Testis (tissue), 5 donors: ENCODE measurements around the gene PLEKHD1. TPM values are rescaled to one million over a fixed set of nuclear protein-coding genes. Genes with fewer than 3 reads are reported as not detected.
A peak's percentile ranks its signal among the peaks of the same experiment; 100 is the strongest.

ENCODE experiments used
- DNase-seq: peaks from one replicate; pipeline ENCODE4 v3.0.0-alpha.2; 2019
- H3K27ac ChIP-seq, 2 donors: fragments of 200-600 bp; sonication (generic); one replicate each; pipeline ENCODE4 v1.5.1; 2019
- H3K27me3 ChIP-seq: fragments of 200-600 bp; sonication (generic); one replicate; pipeline ENCODE4 v1.5.1; 2019
- H3K36me3 ChIP-seq: fragments of 200-600 bp; sonication (generic); one replicate; pipeline ENCODE4 v1.5.1; 2017; ENCODE audit warnings: low read depth; ENCODE audit errors: missing control alignments
- H3K4me1 ChIP-seq: fragments of 200-600 bp; sonication (generic); one replicate; pipeline ENCODE4 v1.5.1; 2019
- H3K4me3 ChIP-seq, 2 donors: fragments of 200-600 bp; sonication (generic); one replicate each; pipeline ENCODE4 v1.5.1; 2017 to 2019
- H3K9me3 ChIP-seq: fragments of 200-600 bp; sonication (generic); one replicate; pipeline ENCODE4 v1.5.1; 2017
- POLR2A ChIP-seq: fragments of 450-650 bp; IDR thresholded peaks from one replicate; pipeline ENCODE4 v1.6.1; 2017; ENCODE audit warnings: antibody characterized with exemption, mild to moderate bottlenecking, moderate library complexity
- WGBS, 2 donors: methylation state at CpG; one replicate each; pipeline ENCODE4 v1.1.5; 2018; 5-methylcytosine and 5-hydroxymethylcytosine counted together
- intact Hi-C: fragments of 100-400 bp; cut with DNase I; formaldehyde crosslinking; loops from one replicate; pipeline ENCODE4 v1.15.1; 2023; ENCODE audit warnings: low total_unique reads
- long read RNA-seq, 2 donors: transcript quantifications; one replicate each; lab custom pipeline, GENCODE V29; 2026
- polyA plus RNA-seq: library from polyadenylated mRNA; stranded (reverse); fragments of 350-450 nt; fragmentation: Illumina TruSeq; extraction: RNeasy Lipid Tissue Mini Kit (QIAGEN cat#74804); gene quantifications from one replicate; pipeline ENCODE4 v1.2.3, GENCODE V29; 2014; ENCODE audit warnings: low read depth, low replicate concordance; ENCODE audit not compliant: insufficient read depth
- total RNA-seq, 2 donors: library from RNA; depleted of rRNA; stranded (reverse); fragments of >200 nt; gene quantifications; one replicate each; pipeline ENCODE4 v1.2.3, GENCODE V29; 2016
- TF ChIP-seq, protein P1 (sequence below), 3 experiments: fragments of 450-650 bp in 2 of 3; fragments of 200-600 bp in 1 of 3; sonication (generic) in 1 of 3; IDR thresholded peaks; one replicate each; pipeline ENCODE4 v1.5.1; 2016 to 2019; ENCODE audit warnings: antibody characterized with exemption in 3 of 3, mild to moderate bottlenecking in 2 of 3, moderate library complexity in 1 of 3

The PLEKHD1 gene
- total RNA-seq (1 to 10 TPM in 1 of 2 donors, under 1 TPM in 1; 0.87 to 1.1 TPM), polyA plus RNA-seq (1.9 TPM)
- long read RNA-seq, donor 1 = 0 reads
- long read RNA-seq, donor 2 = 0 reads

DNA sequence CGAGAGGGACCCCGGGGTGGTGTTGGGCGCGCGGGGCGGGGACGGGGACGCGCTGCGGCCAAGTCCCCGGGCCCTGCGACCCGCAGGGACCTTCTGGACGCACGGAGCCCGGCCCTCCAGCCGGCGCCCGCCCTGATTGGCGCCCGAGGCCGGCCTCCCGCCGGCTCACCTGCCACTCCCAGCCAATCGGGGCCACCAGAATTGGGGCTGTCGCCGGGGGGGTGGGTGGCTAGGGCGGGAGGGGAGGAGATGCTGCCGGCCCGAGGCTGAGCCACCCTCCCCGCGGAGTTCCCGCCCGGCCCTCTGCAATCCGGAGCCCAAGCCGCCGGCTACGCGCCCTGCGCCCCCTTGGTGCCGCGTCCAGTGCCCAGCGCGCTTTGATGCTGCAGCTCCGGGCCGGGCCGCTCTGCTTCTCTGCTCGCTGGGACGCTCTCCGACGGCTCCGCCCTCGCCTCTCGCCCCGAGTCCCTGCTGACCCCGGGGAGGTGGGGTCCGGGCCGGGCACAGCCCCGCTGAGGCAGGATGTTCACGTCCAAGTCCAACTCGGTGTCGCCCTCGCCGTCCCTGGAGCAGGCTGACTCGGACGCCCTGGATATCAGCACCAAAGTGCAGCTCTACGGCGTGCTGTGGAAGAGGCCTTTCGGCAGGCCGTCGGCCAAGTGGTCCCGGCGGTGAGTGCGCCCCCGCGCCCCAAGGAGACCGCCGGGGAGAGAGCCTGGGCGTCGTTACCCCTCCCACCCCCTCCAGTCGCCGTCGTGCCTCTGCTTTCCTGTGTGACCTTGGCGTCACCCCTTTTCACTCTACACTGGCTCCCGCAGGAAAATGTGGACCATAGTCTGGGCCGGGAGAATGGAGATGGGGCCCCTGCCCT is at the start of gene PLEKHD1:
Gene PLEKHD1, plus strand, starts transcription at position 285 of the 871 bp plus-strand sequence. Its CDS starts 238 bp downstream, at position 523.
- DNase-seq = no peak

DNA sequence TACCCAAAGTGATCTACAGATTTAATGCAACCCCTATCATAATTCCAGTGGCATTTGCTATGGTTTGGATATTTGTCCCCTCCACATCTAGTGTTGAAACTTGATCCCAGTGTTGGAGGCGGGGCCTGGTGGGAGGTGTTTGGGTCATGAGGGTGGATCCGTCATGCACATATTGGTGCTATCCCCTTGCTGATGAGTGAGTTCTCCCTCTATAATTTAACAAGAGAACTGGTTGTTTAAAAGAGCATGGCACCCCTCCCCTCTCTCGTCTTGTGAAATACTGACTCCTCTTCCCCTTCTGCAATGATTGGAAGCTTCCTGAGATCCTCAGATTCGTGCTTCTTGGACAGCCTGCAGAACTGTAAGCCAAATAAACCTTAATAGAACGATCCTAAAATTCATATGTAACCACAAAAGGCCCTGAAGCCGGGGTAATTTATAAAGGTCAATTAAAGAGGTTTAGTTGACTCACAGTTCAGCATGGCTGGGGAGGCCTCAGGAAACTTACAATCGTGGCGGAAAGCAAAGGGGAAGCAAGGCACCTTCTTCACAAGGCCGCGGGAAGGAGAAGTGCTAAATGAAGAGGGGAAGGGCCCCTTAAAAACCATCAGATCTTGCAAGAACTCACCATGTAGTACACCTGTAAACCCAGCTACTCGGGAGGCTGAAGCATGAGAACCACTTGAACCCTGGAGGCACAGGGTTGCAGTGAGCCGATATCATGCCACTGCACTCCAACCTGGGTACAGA is 44.8 kb upstream of the PLEKHD1 start:
- no peaks in the 10 kb centered on the region for H3K27me3 ChIP-seq
- H3K4me1 ChIP-seq = no peaks in the 10 kb centered on the region
- WGBS, 2 donors = 86 to 89% methylated on average over 12 of the region's 12 CpGs
- no peak overlapping the region for H3K4me3 ChIP-seq
- H3K9me3 ChIP-seq = no peaks in the 10 kb centered on the region
- intact Hi-C loops = no loop called here
- no peak for DNase-seq
- no peak overlapping the region for H3K27ac ChIP-seq
- H3K36me3 ChIP-seq = no peaks in the 10 kb centered on the region
- TF ChIP-seq, protein P1, sequence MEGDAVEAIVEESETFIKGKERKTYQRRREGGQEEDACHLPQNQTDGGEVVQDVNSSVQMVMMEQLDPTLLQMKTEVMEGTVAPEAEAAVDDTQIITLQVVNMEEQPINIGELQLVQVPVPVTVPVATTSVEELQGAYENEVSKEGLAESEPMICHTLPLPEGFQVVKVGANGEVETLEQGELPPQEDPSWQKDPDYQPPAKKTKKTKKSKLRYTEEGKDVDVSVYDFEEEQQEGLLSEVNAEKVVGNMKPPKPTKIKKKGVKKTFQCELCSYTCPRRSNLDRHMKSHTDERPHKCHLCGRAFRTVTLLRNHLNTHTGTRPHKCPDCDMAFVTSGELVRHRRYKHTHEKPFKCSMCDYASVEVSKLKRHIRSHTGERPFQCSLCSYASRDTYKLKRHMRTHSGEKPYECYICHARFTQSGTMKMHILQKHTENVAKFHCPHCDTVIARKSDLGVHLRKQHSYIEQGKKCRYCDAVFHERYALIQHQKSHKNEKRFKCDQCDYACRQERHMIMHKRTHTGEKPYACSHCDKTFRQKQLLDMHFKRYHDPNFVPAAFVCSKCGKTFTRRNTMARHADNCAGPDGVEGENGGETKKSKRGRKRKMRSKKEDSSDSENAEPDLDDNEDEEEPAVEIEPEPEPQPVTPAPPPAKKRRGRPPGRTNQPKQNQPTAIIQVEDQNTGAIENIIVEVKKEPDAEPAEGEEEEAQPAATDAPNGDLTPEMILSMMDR (IDR thresholded peaks at IDR 0.05) = no peak
- no peak for TF ChIP-seq POLR2A

More for the DNA sequence above, at the start of gene PLEKHD1:
- peak within 1 kb of the TSS in 1 of 2 donors; percentile 12 for H3K4me3 ChIP-seq
- no peaks in the 10 kb centered on the region for H3K36me3 ChIP-seq
- TF ChIP-seq POLR2A = no peak
- TF ChIP-seq, protein P1 (IDR thresholded peaks at IDR 0.05) = no peak
- no peaks in the 10 kb centered on the region for H3K9me3 ChIP-seq
- 4 to 6% methylated on average over 18 to 46 of the region's 86 CpGs for WGBS, 2 donors
- H3K4me1 ChIP-seq = peaks cover 14% of the 10 kb centered on the region
- intact Hi-C loops = no loop called here
- H3K27ac ChIP-seq = no peak within 1 kb of the TSS
- no peaks in the 10 kb centered on the region for H3K27me3 ChIP-seq

DNA sequence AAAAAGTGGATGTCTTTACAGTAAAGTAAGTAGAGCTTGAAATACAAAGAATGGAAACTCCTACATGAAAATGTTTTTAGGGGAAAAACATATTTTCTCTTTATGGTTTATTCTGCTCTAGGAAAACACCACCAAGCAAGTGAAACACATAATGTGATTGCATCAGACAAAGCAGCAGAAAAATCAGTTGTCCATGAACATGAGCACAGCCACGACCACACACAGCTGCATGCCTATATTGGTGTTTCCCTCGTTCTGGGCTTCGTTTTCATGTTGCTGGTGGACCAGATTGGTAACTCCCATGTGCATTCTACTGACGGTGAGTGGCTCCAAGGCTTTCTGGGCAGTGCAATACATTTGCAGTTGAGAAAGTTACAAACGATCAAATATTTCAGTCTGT is 42.6 kb upstream of the PLEKHD1 start:
- no peaks in the 10 kb centered on the region for H3K36me3 ChIP-seq
- no peak overlapping the region for H3K4me3 ChIP-seq
- no peaks in the 10 kb centered on the region for H3K27me3 ChIP-seq
- no peaks in the 10 kb centered on the region for H3K9me3 ChIP-seq
- no peaks in the 10 kb centered on the region for H3K4me1 ChIP-seq
- H3K27ac ChIP-seq = no peak overlapping the region
- TF ChIP-seq, protein P1 (IDR thresholded peaks at IDR 0.05) = no peak
- TF ChIP-seq POLR2A = no peak
- DNase-seq = no peak
- WGBS, 2 donors = 81 to 89% methylated on average over 5 of the region's 5 CpGs
- intact Hi-C loops = no loop called here

DNA sequence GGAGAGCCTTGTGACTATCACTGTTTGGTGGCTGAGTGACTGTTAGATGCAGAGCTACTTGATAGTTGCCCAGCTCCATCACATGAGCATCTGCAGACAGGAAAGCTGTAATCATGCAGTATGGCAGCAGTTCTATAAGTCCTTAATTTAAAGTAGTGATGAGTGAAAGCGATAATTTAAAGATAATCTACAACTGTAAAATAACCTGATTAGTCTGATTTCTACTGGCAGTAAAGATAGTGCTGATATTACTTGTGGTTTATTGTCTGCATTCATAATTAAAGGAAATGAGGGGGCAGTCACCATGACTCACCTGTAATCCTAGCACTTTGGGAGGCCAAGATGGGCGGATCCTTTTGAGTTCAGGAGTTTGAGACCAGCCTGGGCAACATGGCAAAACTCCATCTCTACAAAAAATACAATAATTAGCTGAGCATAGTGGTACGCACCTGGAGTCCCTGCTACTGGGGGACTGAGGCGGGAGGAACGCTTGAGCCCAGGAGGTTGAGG is 41.2 kb upstream of the PLEKHD1 start:
- Histone ChIP-seq H3K4me3 (no peak overlapping the region), H3K27ac (no peak overlapping the region), H3K9me3 (no peaks in the 10 kb centered on the region), H3K27me3 (no peaks in the 10 kb centered on the region), H3K36me3 (no peaks in the 10 kb centered on the region), H3K4me1 (no peaks in the 10 kb centered on the region)
- no peak for TF ChIP-seq POLR2A
- DNase-seq = no peak
- intact Hi-C loops = no loop called here
- WGBS, 2 donors = 93 to 98% methylated on average over 5 of the region's 5 CpGs

DNA sequence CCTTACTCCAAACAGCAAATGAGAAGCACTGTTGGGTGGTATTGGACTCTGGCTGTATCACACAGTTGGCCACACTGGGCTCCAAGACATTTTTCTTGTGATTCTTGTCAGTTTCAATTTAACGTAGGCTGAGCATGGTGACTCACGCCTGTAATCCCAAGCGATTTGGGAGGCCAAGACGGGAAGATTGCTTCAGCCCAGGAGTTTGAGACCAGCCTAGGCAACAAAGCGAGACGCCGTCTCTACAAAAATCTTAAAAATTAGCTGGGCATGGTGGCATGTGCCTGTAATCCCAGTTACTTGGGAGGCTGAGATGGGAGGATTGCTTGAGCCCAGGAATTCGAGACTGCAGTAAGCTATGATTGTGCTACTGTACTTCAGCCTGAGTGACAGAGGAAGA is 35.3 kb upstream of the PLEKHD1 start:
- Histone ChIP-seq H3K27me3 (no peaks in the 10 kb centered on the region), H3K4me3 (no peak overlapping the region), H3K4me1 (no peaks in the 10 kb centered on the region), H3K36me3 (no peaks in the 10 kb centered on the region), H3K9me3 (no peaks in the 10 kb centered on the region), H3K27ac (no peak overlapping the region)
- TF ChIP-seq, protein P1 (IDR thresholded peaks at IDR 0.05) = no peak
- TF ChIP-seq POLR2A = no peak
- 95 to 96% methylated on average over 8 of the region's 8 CpGs for WGBS, 2 donors
- intact Hi-C loops = no loop called here
- DNase-seq = no peak
